ENCODE results near the gene RRM2.
"Not testable (repeated sequence)": the region's sequence is repeated elsewhere in the genome, so short reads cannot be mapped to it uniquely, and the experiment has no call there.

The RRM2 gene

DNA sequence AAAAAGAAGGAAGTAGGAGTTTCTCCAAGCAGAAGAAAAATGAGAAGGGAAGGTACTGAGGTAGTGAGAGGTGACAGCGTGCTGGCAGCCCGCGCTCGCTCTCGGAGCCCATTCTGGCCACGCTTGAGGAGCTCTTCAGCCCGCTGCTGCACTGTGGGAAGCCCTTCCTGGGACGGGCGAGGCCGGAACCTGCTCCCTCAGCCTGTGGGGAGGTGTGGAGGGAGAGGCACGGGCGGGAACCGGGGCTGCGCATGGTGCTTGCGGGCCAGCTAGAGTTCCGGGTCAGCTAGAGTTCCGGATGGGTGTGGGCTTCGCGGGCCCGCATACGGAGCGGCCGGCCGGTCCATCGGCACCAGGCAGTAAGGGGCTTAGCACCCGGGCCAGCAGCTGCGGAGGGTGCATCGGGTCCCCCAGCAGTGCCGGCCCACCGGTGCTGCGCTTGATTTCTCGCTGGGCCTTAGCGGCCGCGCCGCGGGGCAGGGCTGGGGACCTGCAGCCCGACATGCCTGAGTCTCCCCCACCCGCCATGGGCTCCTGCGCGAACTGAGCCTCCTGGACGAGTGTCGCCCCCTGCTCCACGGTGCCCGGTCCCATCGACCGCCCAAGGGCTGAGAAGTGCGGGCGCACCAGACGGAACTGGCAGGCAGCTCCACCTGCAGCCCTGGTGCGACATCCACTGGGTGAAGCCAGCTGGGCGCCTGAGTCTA is 31.2 kb upstream of the RRM2 start:
- DNase-seq = no peak

GRCh38 chr2:10091889-10092244 is 30.7 kb upstream of the RRM2 start:
- not testable (repeated sequence) for DNase-seq

- DNase-seq = no peak
Observed at GRCh38 chr2:10094271-10094814, 28.2 kb upstream of the RRM2 start.

- DNase-seq = no peak
Observed at GRCh38 chr2:10095175-10095574, 27.4 kb upstream of the RRM2 start.

- DNase-seq = no peak
Observed at GRCh38 chr2:10096641-10097040, 25.9 kb upstream of the RRM2 start.

GRCh38 chr2:10097352-10098148 is 25.0 kb upstream of the RRM2 start:
- DNase-seq = no peak

GRCh38 chr2:10101491-10101890 is 21.0 kb upstream of the RRM2 start:
- DNase-seq = no peak

GRCh38 chr2:10103179-10103578 is 19.4 kb upstream of the RRM2 start:
- DNase-seq = no peak

- DNase-seq = not testable (repeated sequence)
Observed at GRCh38 chr2:10104906-10105305, 17.6 kb upstream of the RRM2 start.

DNA sequence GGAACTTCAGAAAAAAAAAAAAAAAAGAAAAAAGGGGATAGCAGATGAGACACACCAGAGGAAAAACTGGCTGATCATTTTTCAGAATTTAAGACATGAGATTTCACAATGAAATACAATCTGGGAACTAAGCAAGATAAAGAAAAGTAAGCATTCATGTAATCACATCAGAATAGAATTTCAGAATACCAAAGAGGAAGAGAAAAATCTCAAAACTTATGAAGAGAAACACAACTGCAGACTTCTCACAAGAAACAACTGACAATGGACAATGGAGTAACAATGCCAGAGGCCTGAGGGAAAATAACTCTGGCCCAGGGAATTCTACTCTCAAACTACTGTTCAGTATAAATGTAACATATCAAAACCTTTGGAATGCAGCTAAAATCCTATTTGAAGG is 13.2 kb upstream of the RRM2 start:
- DNase-seq = no peak

DNA sequence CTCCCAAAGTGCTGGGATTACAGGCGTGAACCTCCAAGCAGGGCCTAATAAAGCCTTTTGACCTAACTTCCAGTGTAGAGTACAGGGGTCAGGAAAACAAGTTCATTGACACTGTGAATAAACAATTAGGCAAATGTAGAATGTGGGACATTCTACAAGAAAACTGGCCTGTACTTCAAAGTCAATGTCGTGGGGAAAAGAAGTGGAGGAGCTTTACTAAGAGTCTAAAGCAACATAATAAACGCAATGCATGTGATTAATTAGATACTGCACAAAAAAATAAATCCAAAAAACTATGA is 3.6 kb upstream of the RRM2 start:
- DNase-seq = no peak

DNA sequence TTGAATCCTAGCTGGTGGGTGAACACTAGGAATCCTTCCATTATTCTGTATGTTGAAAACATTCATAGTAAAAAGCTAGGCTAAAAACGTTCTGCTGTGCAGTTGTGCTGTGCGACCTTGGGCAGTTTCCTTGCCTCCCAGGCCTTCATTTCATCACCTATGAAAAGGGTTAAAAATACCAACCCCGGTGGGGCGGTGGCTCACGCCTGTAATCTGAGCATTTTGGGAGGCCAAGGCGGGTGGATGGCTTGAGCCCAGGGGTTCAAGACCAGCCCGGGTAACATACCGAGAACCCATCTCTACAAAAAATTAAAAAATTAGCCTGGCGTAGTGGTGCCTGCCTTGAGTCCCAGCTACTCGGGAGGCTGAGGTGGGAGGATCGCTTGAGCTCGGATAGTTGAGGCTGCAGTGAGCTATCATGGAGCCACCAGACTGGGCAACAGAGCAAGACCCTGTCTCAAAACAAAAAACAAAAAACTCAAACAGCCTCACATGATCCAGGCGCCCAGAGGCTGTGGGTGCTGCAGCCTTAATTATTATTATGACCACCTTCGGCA is 2.9 kb upstream of the RRM2 start:
- DNase-seq = no peak

DNA sequence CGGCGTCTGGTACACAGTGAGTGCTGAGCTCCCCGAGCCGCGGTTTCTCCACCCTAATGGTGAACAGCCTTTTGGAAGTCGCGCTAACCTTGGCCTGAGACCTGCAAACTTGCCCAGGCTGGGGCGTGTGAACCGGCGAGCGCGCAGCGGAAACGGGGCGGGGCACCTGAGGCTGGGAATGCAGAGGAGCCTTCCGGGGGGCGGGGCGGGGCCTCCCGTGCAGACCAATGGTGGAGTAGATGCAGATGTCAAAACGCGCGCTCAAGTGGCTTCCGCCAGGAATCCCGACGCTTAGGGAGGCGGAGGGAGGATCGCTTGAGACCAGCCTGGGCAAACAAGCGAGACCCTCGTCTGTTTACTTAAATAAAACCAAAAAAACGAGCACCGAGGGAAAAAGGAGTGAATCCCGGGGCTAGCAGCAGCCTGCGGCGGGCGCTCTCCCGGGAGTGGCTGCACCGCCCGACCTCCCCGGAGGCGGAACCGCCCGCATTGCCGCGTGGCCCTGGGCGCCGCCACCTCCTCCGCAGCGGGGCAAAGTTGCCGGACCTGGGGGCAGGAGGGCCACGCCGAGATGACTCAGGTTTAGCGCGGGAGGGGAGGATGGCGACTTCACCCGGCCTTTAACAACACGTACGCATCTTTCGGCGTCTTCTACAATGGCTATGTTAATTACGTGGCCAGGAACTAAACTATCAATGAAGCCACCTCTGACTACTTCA is 2.2 kb upstream of the RRM2 start:
- peak; percentile 82 for DNase-seq

DNA sequence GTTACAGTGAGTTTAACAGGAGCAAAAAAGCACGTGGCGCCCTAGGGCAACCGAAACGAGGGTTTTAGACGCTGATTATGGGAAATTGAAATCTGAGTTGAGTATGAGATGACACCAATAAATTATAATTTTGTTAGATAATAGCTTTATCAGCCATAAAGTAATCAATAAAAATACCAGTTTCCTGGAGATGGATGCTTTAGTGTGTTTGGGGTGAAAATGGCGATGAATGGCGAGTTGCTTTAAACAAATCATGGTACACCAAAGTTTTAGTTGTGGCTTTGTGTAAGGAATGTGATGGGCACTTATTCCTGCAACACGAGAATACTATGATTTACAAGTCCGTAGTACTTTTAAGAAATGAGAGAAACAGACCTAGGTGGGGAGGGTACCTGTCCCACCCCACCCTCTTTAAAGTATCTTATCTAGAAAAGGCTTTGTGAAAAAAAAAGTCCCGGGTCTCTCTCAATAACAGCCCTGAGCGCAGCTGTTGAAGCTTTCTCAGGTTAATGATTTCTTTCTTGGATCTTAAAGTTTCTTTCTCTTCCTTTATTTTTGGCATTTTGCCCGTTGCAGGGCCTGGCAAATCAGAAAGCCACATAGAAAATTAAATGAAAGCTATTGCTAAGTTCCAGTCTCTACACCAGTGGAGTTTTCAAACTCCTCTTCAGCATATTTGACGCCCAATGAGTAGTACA is 1.5 kb upstream of the RRM2 start:
- DNase-seq = no peak

DNA sequence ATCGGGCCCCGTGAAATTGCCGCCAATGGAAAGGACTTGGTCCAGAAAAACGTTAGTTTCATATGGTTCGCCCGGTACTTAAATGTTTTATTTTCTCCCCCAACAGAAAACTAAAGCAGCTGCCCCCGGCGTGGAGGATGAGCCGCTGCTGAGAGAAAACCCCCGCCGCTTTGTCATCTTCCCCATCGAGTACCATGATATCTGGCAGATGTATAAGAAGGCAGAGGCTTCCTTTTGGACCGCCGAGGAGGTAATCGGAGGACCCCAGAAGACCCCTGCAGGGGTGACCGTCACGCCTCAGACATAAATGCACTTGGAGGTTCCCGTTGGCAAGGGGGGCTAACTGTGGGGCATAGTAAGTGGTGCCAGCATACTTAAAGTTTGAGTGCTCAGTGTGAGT is 742 bp downstream of the RRM2 start:
- no peak for DNase-seq

- DNase-seq = no peak
Observed at GRCh38 chr2:10124538-10125045, 2.1 kb downstream of the RRM2 start.

- no peak for DNase-seq
Observed at GRCh38 chr2:10125842-10126631, 3.5 kb downstream of the RRM2 start.

DNA sequence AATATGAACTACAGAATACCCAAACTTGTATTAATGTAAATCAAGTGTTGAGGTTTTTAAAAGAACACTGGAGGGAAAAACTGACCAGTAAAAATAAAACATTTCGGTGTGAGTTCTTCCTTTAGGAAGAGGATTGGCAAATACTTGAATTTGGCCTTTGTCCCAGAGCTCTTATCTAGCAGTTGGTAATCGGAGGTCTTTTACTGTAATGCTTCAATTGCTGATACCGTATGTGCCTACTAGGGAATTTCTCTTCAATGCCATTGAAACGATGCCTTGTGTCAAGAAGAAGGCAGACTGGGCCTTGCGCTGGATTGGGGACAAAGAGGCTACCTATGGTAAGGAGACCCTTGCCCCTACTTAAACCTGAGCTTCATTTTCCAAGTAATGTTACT is 4.1 kb downstream of the RRM2 start:
- no peak for DNase-seq

DNA sequence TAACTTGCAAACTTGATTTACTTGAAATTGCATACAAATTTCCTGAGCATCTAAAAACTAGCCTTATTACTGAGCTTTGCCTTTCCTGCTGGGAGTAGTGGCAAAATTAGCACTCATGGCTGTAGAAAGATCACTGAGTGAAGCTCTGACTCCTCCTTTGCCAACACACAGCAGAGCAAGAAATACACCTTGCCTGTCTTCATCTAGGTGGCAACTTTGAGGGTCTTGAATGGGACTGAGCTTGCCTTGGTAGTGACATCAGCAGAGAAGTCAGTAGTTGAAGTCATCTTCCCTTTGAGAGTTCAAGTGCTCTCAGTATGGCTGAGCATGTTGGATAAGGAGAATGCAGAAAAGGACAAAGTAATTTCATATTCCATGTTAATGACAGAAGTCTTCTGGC is 5.9 kb downstream of the RRM2 start:
- DNase-seq = no peak

- DNase-seq = no peak
Observed at GRCh38 chr2:10129490-10129889, 7.0 kb downstream of the RRM2 start.

- DNase-seq = no peak
Observed at GRCh38 chr2:10132043-10132575, 9.6 kb downstream of the RRM2 start.

GRCh38 chr2:10132596-10132995 is 10.1 kb downstream of the RRM2 start:
- no peak for DNase-seq
